HG02852 (cell line): ENCODE measurements around the gene CD3G.
A peak's percentile ranks its signal among the peaks of the same experiment; 100 is the strongest.

ENCODE experiments used
- ATAC-seq: cut with Tn5 transposase; IDR thresholded peaks from one replicate; pipeline ENCODE4 v1.9.1; 2021; ENCODE audit warnings: mild to moderate bottlenecking, moderate library complexity; ENCODE audit not compliant: unreplicated experiment

Gene CD3G

GRCh38 chr11:118322721-118323120 lies 21.4 kb upstream of the CD3G start:
- no peak for ATAC-seq

- no peak for ATAC-seq
These were observed 18.9 kb upstream of the CD3G start for GRCh38 chr11:118325283-118325682.

- ATAC-seq = no peak
These were observed 15.4 kb upstream of the CD3G start for GRCh38 chr11:118328745-118329144.

- no peak for ATAC-seq
These were observed 9.4 kb upstream of the CD3G start for GRCh38 chr11:118334745-118335144.

GRCh38 chr11:118338637-118339061 lies 5.5 kb upstream of the CD3G start:
- no peak for ATAC-seq

GRCh38 chr11:118339281-118339961 lies 4.7 kb upstream of the CD3G start:
- ATAC-seq = no peak

GRCh38 chr11:118340449-118340848 lies 3.7 kb upstream of the CD3G start:
- no peak for ATAC-seq

- no peak for ATAC-seq
These were observed 2.9 kb upstream of the CD3G start for GRCh38 chr11:118341261-118341660.

GRCh38 chr11:118341815-118342489 lies 2.2 kb upstream of the CD3G start:
- ATAC-seq = no peak

GRCh38 chr11:118342503-118343161 lies 1.5 kb upstream of the CD3G start, which contains the start of gene CD3D:
CD3D (minus strand) TSS chr11:118342705; CDS start chr11:118342607, 98 bp downstream.
- no peak for ATAC-seq

- ATAC-seq = no peak
These were observed 896 bp upstream of the CD3G start for GRCh38 chr11:118343248-118343647.

GRCh38 chr11:118349475-118349874 lies 5.3 kb downstream of the CD3G start:
- no peak for ATAC-seq

- no peak for ATAC-seq
These were observed 9.1 kb downstream of the CD3G start for GRCh38 chr11:118353084-118353710.

GRCh38 chr11:118358071-118358470 lies 13.9 kb downstream of the CD3G start:
- no peak for ATAC-seq

GRCh38 chr11:118359295-118359958 lies 15.3 kb downstream of the CD3G start, which contains the start of gene UBE4A:
UBE4A (plus strand) TSS chr11:118359600; CDS start chr11:118365081, 5,481 bp downstream.
- ATAC-seq = peak; percentile 96

- ATAC-seq = no peak
These were observed 20.9 kb downstream of the CD3G start for GRCh38 chr11:118364956-118365615.

GRCh38 chr11:118366287-118366686 lies 22.1 kb downstream of the CD3G start:
- ATAC-seq = no peak

GRCh38 chr11:118370774-118371173 lies 26.6 kb downstream of the CD3G start:
- ATAC-seq = no peak

- no peak for ATAC-seq
These were observed 29.1 kb downstream of the CD3G start for GRCh38 chr11:118373263-118373662.

GRCh38 chr11:118373871-118374270 lies 29.7 kb downstream of the CD3G start:
- ATAC-seq = no peak
